ENCODE data around the gene RTP3.
"Not testable (repeated sequence)": the region's sequence is repeated elsewhere in the genome, so short reads cannot be mapped to it uniquely, and the experiment has no call there.

Gene RTP3

GRCh38 chr3:46544771-46545503 lies 47.2 kb downstream of the RTP3 start:
- DNase-seq = no peak

GRCh38 chr3:46545818-46546630 lies 48.2 kb downstream of the RTP3 start:
- DNase-seq = no peak

- DNase-seq = no peak
These were observed 49.2 kb downstream of the RTP3 start for GRCh38 chr3:46546896-46547440.

- not testable (repeated sequence) for DNase-seq
These were observed 50.8 kb downstream of the RTP3 start for GRCh38 chr3:46548611-46549010.

- DNase-seq = no peak
These were observed 51.7 kb downstream of the RTP3 start for GRCh38 chr3:46549408-46549904.

- DNase-seq = no peak
These were observed 52.2 kb downstream of the RTP3 start for GRCh38 chr3:46549989-46550388.

Measured in hypothalamus (tissue), 51 donors.